ENCODE measurements around the gene GYG1.

The GYG1 gene

GRCh38 chr3:148962513-148962912 lies 28.8 kb upstream of the GYG1 start:
- H3K4me3 ChIP-seq (ENCODE audit: low read depth, low read length): no peak overlapping the region
- in situ Hi-C loops (cut with HindIII; ENCODE audit: low sequenced_read_pairs): loop anchor here (5.0 kb wide), 1 partner anchor 320 kb away; no protein-coding TSS in a partner anchor
- no peak for TF ChIP-seq CTCF (IDR thresholded peaks at IDR 0.05; ENCODE audit: low read depth, low read length, missing control alignments)
- DNase-seq (ENCODE audit: low read depth): peak; percentile 43

- no peak for TF ChIP-seq CTCF (IDR thresholded peaks at IDR 0.05; ENCODE audit: low read depth, low read length, missing control alignments)
- in situ Hi-C loops (cut with HindIII; ENCODE audit: low sequenced_read_pairs): loop anchor here (5.0 kb wide), 2 partner anchors 67 to 317 kb away; no protein-coding TSS in a partner anchor
- no peak for DNase-seq (ENCODE audit: low read depth)
- no peak overlapping the region for H3K4me3 ChIP-seq (ENCODE audit: low read depth, low read length)
These were observed 26.5 kb upstream of the GYG1 start for GRCh38 chr3:148964809-148965208.

- TF ChIP-seq CTCF (IDR thresholded peaks at IDR 0.05; ENCODE audit: low read depth, low read length, missing control alignments): no peak
- no peak for DNase-seq (ENCODE audit: low read depth)
- H3K4me3 ChIP-seq (ENCODE audit: low read depth, low read length): no peak overlapping the region
- in situ Hi-C loops (cut with HindIII; ENCODE audit: low sequenced_read_pairs): loop anchor here (5.0 kb wide), 1 partner anchor 64 kb away; no protein-coding TSS in a partner anchor
These were observed 23.0 kb upstream of the GYG1 start for GRCh38 chr3:148968321-148968720.

GRCh38 chr3:148970271-148970670 lies 21.1 kb upstream of the GYG1 start:
- H3K4me3 ChIP-seq (ENCODE audit: low read depth, low read length): no peak overlapping the region
- DNase-seq (ENCODE audit: low read depth): no peak
- in situ Hi-C loops (cut with HindIII; ENCODE audit: low sequenced_read_pairs): no loop called here
- TF ChIP-seq CTCF (IDR thresholded peaks at IDR 0.05; ENCODE audit: low read depth, low read length, missing control alignments): no peak

GRCh38 chr3:148971401-148972163 lies 19.8 kb upstream of the GYG1 start:
- peak; percentile 63 for DNase-seq (ENCODE audit: low read depth)
- no peak for TF ChIP-seq CTCF (IDR thresholded peaks at IDR 0.05; ENCODE audit: low read depth, low read length, missing control alignments)
- in situ Hi-C loops (cut with HindIII; ENCODE audit: low sequenced_read_pairs): no loop called here
- H3K4me3 ChIP-seq (ENCODE audit: low read depth, low read length): no peak overlapping the region

GRCh38 chr3:148974726-148975125 lies 16.6 kb upstream of the GYG1 start:
- no peak for DNase-seq (ENCODE audit: low read depth)
- H3K4me3 ChIP-seq (ENCODE audit: low read depth, low read length): no peak overlapping the region
- no peak for TF ChIP-seq CTCF (IDR thresholded peaks at IDR 0.05; ENCODE audit: low read depth, low read length, missing control alignments)
- in situ Hi-C loops (cut with HindIII; ENCODE audit: low sequenced_read_pairs): no loop called here

All from astrocyte of the cerebellum (primary cell).